ENCODE results near the gene NPAS3.

Gene NPAS3

DNA sequence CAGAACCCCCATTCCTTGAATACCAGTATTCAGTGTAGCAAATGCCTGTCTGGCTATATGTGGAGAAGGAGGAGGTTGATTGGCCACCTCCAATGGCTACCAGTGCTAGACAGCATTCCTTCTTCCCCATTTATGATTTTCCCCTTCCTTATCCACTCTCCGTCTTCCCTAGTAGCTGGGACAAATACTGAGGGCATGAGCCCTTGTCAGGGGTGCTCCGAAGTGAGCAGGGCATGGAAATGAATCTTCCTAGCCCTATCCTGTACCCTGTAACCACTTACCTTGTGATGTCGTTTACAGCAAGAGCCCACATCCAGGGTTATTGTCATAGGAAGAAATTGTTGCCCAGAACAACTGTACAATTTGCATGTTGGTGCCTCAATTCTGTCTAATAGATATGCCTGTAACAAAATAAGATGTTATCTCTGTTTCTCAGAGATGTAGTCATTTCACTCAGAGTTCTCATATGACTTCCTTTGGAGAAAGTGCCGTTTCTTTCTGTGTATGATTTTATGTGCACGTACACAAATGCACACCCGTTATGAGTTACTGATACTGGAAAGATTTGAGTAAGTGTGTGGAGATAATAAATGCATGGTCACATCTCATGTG is 588.5 kb downstream of the NPAS3 start:
- no peak for DNase-seq

- no peak for DNase-seq
Observed at GRCh38 chr14:33528655-33529054, 590.0 kb downstream of the NPAS3 start.

- DNase-seq = no peak
Observed at GRCh38 chr14:33529787-33530757, 591.4 kb downstream of the NPAS3 start.

- DNase-seq = no peak
Observed at GRCh38 chr14:33532553-33532952, 593.9 kb downstream of the NPAS3 start.

DNA sequence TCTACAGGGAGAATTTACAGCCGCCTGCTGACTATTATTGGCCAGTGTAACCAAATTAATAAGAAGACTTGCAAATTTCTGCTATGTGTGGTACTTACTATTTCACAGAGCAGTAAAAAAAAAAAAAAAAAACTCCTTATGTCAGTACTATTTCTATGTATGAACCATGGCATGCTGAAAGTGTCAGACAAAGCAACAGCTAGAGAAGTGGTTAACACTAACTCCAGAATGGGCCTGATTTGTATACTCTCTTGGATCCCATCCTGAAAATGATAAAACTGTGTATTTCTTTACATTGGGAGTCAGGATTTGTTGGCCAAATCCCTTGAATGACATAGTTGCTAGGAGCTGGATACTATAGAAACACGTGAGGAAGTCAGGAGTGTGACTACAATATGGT is 595.4 kb downstream of the NPAS3 start:
- DNase-seq = no peak

- DNase-seq = peak; percentile 78
Observed at GRCh38 chr14:33534632-33535031, 596.0 kb downstream of the NPAS3 start.

DNA sequence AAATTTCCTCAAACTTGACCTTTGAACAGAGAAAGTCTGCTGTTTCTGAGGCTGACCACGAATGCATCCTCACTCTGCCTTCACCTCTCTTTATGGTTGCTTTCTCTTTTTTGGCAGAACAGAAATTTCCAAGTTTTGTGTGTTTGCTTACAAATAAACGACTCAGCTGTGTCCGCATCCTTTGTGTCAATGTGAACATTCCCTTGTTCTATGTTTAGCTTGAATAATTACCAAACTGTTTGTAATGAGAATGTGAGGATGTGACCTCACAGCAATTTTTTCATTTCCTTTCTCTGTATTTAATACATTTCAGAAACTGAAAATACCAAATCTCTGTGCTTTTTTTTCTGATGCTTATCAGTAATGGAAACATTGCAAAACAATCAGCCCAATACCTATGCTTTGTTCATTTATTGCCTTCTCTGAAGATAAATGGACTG is 601.3 kb downstream of the NPAS3 start:
- DNase-seq = no peak

DNA sequence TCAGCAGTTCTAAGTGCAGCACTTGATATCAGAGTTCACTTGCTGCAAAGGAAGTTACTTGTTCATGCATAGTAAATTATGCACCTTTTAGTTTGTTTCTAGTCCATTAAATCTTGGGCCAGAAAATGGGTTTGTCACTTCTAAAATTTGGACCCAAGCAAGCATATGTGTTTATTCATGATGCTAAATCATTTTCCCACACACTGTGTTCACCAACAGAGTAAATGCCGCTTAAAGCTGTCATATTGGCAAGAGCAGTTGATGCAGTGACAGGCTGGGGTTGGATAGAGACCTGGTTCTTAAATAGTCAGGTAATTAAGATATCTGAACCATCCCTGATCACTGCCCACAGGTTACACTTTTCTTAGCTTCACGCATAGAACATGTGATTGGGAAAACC is 602.5 kb downstream of the NPAS3 start:
- DNase-seq = no peak

GRCh38 chr14:33542338-33543287 is 603.9 kb downstream of the NPAS3 start:
- DNase-seq = no peak

GRCh38 chr14:33545696-33546095 is 607.0 kb downstream of the NPAS3 start:
- DNase-seq = no peak

DNA sequence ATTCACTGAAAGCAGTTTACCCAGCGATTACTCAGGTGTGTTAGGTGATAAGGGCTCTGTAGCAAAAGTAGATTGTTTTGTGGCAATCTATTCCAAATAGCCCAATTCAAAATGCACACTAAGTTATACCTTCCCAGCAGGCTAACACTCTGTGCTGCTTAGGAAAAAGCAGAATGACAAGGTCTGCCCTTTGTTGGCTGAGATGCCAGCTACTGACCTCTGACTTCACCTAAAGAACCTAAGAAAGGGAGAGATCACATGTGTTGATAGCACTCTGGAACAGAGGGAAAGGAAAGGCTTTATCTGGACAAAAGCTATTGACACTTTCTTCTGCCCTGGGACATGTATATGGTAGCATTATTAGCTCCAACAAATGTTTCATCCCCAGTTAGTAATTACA is 609.9 kb downstream of the NPAS3 start:
- no peak for DNase-seq

DNA sequence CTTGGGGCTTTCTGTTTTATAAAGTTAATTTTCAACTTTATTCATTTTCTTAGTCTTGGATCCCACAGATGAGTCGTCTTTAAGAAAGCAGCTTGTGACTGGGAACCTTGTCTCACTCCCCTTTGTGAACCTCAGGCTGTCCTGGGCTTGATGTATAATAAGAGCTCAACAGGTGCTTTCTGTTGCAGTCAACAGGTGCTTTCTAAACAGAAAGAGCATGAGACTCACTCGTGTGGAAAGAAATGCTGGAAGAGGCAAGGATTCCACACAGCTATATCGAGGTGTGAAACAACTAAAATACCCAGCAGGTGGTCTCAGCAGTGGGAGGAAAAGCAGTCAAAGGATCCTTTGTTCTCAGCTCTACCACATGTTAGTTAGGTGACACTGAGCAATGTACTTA is 613.3 kb downstream of the NPAS3 start:
- no peak for DNase-seq

DNA sequence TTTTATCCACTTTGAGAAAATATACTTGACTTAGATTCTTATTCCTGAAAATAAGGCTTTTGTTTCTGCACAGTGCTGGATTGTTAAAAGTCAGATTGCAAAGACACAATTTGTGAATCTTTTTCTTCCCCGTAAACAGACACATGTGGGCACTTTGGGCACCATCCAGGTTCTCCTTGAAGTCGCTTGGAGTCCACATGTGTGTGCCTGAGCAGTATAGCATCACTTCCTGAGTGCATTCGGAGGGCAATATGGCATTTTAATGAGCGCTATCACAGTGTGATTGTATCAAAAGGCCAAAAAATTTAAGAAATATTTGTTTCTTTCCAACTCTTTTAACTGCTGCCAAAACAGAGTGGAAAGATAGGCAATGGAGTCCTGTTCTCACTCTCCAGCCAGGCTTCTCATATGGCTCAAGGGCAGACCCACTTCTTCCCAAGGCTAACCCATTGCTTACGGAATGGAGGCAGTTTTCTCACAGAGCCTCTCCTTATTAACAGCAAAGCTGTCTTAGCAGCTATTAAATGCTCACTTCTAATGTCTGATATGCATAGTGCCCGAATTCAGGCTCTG is 615.1 kb downstream of the NPAS3 start:
- DNase-seq = no peak

GRCh38 chr14:33554988-33555387 is 616.3 kb downstream of the NPAS3 start:
- no peak for DNase-seq

DNA sequence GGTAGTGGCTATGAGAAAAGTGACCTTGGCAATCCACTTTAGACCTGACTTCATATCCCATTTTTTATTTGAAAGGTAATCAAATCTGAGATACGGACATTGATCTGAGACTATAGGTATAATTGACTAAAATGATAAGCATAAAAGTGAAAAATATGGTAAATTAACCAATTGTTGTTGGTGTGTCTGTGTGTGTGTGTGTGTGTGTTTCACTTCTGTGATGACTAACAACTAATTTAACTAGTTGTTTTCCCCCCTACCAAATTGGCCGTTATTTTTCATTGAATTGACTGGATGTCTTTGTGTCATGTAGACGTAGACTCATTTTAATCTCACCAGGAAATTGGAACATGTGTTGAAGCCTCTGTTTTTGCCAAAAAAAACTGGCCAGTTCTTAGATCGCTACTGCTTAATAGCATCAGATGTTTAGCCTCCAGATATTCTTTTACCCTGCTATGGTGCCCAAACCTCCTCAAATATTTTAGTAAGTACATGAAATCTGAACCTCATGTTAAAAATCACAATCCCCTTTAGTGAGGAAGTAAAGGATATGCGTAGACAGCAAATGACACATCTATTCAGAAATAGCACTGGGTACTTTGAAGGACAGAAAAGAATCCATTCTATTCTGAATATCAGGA is 617.2 kb downstream of the NPAS3 start:
- peak; percentile 26 for DNase-seq

DNA sequence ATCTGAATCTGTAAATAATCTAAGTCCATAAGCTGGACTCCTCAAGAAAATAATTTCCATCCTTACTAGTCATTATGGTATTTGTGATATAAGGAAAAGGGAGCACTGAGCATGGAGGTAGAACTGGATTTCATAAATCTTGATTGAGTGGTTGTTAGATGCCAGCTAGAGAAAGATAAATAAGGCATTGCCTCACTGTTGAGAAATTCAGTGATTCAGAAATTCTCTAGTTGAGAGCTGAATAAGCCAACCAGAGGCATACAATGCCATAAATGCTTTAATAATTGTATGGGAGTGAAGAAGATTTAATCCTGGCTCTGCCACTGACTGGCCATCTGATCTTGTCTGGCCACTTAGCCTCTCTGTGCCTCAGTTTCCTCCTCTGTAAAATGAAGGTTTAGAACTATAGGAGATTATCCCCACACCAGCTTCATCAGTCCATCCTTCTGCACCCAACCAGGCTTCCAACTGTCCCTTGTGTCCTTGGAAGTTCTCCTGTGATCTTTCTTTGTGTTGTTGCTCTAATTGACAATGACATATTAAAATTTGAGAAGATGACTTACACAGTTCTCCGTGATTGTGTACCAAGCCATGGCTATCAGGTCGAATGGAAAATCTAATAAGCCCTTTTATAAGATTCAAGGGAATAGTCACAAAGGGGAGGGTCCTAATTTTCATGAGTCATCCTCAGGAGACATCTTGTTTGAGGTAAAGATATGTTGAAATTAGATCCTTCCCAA is 617.9 kb downstream of the NPAS3 start:
- peak; percentile 77 for DNase-seq

DNA sequence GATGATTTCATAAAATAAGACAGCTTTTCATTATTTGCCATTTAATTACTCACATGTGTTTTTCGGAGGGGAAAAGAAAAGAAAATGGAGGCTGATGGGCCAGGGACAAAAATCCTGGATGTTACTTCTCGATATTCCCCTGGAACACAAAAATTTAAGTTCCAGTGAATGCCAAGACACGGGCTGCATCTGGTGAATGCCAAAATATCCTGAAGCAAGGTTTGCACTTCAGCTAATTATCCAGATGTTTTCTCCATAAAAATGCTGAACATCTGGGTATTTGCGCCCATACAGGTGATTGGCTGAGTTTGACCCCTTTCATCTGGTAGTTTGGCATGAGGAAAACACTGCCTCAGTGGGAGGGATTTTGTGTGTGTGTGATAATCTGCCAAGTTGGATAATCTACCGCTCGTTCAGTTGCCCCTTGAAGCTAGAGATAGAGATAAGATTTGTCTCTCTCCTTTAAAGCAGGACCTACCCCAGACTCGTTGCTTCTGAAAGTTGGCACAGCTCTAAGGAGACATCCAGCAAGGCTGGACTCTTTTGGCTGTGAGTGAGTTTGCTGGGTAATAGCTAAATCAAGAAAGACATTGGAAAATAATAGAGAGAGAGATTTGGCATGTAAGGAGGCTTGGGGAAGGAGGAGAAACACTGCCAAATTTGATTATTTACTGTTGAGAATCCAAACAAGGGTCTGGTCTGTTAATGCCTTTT is 622.2 kb downstream of the NPAS3 start:
- DNase-seq = no peak

DNA sequence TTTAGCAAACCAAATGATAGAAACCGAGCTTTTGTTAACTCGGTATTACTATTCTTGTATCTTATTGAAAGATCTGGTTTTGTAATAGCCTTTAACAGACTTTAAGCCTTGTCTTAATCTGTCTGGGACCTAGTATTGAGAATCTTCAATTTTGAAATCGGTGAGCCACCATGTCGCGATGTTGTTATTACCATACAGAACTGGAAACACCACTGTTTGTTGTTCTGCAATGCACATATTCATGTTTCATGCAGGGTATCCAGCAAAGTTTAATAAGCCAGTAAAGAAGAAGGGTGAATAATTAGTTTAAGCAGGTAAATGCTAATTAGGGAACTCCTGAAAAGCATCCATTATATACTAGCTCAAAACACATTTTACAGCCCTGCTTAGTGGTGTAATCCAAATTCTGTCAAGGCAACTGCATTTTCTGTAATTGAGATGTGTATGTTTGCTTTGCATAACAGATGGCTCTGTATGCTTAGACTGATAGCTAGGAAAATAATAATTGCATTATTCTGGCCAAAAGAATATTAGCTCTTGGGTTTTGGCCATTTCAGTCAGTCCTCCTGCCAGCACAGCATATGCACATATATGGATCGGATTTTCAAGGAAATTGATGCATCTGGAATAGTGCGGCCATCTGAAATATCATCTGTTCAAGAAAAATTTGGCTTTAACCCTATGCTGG is 623.0 kb downstream of the NPAS3 start:
- DNase-seq = no peak

DNA sequence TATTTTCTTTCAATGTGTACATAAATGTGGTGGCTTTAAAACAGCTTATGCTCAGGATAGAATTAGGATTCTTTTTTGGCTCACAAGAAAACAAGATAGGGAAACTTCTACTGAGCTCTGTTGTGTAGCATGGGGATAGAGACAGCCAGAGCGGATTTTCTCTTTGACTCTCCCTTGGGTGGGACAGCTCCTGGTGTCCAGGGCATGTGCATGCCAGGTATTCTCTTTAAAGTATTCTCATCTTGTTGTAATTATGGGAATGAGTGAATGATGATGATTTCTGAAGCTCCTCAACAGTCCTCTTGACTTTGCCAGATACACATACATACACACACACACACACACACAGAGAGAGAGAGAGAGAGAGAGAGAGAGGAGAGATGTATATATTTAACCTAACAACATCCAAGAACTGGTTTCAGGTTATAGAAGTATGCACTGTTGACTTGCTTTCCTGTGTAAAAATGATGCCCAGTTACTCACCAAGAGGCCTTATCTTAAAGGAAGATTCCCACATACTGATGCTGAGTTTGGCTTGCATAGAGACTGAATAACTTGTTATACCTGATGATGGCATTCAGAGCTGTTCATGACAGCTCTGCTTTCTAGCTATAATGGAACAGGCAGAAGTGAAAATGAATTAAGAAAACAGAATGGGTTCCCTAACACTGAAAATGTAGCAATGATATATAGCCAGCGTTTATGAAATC is 624.7 kb downstream of the NPAS3 start:
- DNase-seq = peak; percentile 29

Data from fibroblast of skin of back (primary cell).